Upper lobe of left lung (tissue), 4 donors: Measurements from ENCODE around the gene COL4A6.
A peak's percentile ranks its signal among the peaks of the same experiment; 100 is the strongest.

Experiments used
- EP300 ChIP-seq, 4 donors: sonication (generic); formaldehyde crosslinking; IDR thresholded peaks; one replicate each; pipeline ENCODE4 v1.5.1; 2017; ENCODE audit warnings: antibody characterized with exemption in 4 of 4, control low read depth in 2 of 4
- POLR2A ChIP-seq, 4 donors: fragments of 450-650 bp; IDR thresholded peaks; one replicate each; pipeline ENCODE4 v1.5.1; 2016 to 2017; ENCODE audit warnings: antibody characterized with exemption in 4 of 4, mild to moderate bottlenecking in 2 of 4
- POLR2AphosphoS5 ChIP-seq, 2 donors: sonication (generic); formaldehyde crosslinking; IDR thresholded peaks; one replicate each; pipeline ENCODE4 v1.5.1; 2017; ENCODE audit warnings: antibody characterized with exemption in 2 of 2
- TF ChIP-seq, protein P1 (sequence below), 6 experiments: fragments of 450-650 bp in 4 of 6; fragments of 200-600 bp in 2 of 6; sonication (generic) in 2 of 6; IDR thresholded peaks; one replicate each; pipeline ENCODE4 v1.5.1; 2016 to 2019; ENCODE audit warnings: antibody characterized with exemption in 6 of 6

DNA sequence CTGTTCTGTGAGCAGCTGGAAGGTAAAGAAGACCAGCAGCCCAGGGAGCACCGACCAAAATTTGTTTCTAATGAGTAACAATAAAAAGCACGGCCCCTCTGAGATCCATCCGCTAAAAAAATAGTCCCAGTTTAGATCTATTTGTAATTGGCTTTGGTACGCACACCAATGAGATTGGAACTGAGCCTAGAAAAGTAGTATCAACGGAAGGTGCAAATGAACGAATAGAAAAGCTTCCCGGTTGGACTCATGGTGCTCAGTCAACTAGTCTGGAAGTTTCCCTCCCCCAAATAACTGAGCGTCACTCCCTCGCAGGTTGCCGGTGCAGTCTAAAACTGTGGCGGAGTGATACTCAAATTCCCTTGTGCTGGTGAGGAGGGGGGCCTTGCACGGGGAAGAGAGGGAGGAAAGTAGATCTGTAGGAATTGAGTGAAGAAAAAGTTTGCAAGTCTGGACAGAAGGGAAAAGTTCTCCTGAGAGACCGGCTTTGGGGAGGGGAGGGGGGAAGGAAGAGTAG lies 1.3 kb upstream of the COL4A6 start, which contains the start of gene COL4A5:
- TF ChIP-seq, protein P1, sequence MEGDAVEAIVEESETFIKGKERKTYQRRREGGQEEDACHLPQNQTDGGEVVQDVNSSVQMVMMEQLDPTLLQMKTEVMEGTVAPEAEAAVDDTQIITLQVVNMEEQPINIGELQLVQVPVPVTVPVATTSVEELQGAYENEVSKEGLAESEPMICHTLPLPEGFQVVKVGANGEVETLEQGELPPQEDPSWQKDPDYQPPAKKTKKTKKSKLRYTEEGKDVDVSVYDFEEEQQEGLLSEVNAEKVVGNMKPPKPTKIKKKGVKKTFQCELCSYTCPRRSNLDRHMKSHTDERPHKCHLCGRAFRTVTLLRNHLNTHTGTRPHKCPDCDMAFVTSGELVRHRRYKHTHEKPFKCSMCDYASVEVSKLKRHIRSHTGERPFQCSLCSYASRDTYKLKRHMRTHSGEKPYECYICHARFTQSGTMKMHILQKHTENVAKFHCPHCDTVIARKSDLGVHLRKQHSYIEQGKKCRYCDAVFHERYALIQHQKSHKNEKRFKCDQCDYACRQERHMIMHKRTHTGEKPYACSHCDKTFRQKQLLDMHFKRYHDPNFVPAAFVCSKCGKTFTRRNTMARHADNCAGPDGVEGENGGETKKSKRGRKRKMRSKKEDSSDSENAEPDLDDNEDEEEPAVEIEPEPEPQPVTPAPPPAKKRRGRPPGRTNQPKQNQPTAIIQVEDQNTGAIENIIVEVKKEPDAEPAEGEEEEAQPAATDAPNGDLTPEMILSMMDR (IDR thresholded peaks at IDR 0.05) = no peak
- TF ChIP-seq POLR2AphosphoS5 (IDR thresholded peaks at IDR 0.05) = no peak
- TF ChIP-seq POLR2A (IDR thresholded peaks at IDR 0.05) = peak in 1 of 4 donors; percentile 20
- no peak for TF ChIP-seq EP300 (IDR thresholded peaks at IDR 0.05)
